GM19452 (cell line): ENCODE measurements around the gene GABBR2.
"Not testable (repeated sequence)": the region's sequence is repeated elsewhere in the genome, so short reads cannot be mapped to it uniquely, and the experiment has no call there.

Experiments
- ATAC-seq: cut with Tn5 transposase; IDR thresholded peaks from one replicate; pipeline ENCODE4 v1.9.1; 2021; ENCODE audit not compliant: unreplicated experiment

Gene GABBR2

DNA sequence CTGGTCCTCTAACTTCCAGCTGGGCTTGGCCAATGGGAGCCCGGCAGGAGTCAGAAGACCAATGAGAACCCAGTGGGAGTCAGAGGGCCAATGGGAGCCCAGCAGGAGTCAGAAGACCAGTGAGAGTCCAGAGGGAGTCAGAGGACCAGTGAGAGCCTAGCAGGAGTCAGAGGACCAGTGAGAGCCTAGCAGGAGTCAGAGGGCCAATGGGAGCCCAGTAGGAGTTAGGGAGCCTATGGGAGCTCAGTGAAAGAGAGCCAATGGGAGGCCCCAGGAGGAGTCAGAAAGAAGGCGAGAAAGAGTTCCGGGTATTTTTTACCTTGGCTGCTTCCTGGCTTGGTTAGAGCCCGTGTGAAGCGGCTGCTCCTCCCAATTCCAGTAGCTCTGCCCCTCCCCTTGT, 191.0 kb downstream of the GABBR2 start:
- no peak for ATAC-seq

DNA sequence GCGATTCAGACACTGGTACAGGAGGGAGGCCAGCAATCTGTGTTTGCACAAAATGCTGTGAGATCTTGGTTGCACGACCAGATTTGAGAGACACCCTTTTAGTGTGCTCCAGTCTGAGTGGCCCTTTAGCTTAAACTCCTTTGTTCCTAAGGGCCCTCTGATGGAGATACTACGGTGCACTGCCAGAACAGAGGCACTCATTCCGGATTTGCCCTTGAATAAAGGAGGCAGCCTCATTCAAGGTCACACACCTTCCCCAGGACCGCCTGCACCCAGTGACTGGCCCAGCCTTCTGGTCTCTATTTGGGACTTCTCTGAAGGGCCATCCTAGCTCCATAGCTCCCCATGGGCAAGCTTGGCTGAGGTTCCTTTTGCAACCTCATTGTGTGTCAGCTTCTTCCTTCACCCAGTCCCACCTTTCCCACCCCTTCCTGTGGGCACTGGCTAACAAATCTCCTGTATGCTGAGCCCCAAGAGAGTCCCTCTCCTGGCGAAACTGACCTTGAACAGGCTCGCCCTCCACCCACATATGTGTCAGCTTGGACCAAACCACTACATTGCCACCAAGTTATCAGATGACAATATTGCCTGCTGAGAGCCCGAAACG, 191.7 kb downstream of the GABBR2 start:
- ATAC-seq = no peak

DNA sequence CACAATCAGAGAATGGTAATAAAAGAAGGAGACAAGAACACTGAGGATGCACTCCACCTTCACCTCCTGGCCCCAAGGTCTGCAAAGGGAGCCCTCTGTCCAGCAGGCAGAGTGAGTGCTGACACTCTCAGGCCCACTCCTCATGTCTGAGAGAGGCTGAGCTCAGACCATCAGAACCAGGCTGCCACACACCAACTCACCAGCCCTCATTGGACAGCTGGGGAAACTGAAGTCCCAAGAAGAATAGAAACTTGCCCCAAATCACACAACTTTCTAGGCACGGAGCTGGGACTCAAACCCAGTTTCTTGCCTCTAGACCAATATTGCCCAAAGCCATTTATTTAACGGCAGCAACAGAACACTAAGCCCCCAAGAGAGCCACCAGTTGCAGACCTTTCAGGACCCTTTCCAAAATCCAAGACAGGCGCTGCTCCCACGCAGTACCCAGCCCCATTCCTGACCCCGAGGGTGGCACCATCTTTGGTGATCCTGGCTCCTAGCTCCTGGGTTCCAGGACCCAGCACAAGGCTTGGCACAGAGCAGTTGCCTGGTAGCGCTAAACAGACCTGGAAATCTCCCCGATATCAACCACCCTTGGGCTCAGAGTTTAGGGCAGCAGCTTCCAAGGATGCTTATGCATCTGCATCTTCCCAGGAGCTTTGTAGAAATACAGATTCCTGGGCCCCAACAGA, 192.4 kb downstream of the GABBR2 start:
- no peak for ATAC-seq

DNA sequence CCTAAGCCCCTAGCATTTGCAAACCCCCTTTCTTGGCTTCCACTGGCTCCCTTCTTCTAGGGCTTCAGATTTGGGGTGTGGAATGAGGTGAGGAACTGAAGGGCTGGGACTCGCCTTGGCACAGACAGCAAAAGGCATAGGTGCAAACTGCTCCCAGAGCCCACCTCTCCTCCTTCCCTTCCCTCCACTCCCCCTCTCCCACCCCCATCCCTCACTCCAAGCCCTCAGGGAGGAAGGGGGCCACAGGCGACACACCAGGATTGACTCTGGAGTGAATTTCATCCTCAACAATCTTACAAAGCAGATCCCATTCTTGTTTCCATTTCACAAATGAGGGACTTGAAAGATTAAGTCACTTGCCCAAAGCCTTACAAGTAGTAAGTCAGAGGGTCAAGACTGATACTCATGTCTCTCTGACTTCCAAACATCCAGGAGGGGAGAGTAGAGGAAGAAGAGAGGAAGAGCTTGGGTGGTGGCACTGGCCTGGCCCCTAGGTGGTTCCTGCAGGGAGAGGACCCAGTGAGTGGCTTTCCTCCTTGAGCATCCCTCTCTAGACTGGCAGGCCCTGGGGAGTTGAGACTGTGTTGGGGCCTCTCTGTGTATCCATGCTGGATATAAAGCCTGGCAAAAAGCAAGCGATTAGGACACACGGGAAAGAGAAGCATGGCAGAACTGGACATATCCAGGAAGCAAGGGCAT, 193.1 kb downstream of the GABBR2 start:
- no peak for ATAC-seq

DNA sequence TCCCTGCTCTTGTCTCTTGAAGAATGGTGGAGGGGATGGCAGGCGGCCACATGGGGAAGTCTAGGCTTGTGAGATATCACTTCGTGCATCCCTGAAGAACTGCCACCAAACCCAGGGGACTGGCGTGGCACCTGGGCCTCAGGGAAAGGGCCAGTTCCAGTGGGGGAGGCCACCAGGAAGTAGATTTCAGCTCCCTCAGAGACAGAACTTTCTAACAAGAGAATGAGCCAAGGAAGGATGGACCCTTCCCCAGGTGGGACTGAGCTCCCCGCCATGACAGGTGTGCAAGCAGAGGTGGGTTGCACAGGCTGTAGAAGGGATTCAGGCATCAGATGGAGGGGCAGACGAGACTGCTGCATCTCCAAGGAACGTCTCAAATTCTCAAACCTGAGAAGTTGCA, 193.9 kb downstream of the GABBR2 start:
- no peak for ATAC-seq

DNA sequence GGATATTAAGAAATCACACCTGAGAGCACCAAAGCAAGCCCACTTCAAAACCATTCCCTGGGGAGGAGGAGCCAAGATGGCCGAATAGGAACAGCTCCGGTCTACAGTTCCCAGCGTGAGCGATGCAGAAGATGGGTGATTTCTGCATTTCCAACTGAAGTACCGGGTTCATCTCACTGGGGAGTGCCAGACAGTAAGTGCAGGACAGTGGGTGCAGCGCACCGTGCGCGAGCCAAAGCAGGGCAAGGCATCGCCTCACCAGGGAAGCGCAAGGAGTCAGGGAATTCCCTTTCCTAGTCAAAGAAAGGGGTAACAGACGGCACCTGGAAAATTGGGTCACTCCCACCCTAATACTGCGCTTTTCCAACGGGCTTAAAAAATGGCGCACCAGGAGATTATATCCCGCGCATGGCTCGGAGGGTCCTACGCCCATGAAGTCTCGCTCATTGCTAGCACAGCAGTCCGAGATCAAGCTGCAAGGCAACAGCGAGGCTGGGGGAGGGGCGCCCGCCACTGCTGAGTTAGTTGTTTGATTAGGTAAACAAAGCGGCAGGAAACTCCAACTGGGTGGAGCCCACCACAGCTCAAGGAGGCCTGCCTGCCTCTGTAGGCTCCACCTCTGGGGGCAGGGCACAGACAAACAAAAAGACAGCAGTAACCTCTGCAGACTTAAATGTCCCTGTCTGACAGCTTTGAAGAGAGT, 200.4 kb downstream of the GABBR2 start:
- not testable (repeated sequence) for ATAC-seq

DNA sequence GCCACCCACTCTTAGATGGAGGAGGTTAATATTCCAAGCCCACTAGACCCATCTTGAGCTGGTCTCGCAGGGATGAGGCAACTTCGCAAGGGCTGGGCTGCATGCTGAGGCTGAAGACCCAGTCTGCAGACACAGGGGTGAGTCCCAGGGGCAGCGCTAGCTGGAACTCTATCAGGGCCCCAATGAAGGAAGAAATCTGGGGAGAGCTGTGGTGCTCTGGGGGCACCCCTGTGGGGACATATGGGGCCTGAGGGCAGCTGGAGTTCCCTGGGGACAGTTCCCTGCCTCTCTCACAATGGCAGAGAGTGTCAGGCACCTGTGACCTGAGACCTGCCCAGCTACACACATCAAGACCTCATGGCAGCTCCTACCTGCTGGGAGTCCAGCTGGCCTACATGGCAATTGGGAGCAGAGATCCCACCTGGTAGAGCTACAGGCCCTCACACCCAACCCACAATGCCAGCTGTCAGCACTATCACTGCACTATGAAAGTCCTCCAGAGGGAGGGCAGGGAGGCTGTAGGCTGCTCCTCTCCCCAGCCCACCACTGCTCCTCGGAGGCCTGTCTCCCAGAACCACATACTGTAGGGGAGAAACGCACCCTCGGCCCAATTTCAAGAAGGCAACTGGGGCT, 202.2 kb downstream of the GABBR2 start:
- ATAC-seq = no peak

DNA sequence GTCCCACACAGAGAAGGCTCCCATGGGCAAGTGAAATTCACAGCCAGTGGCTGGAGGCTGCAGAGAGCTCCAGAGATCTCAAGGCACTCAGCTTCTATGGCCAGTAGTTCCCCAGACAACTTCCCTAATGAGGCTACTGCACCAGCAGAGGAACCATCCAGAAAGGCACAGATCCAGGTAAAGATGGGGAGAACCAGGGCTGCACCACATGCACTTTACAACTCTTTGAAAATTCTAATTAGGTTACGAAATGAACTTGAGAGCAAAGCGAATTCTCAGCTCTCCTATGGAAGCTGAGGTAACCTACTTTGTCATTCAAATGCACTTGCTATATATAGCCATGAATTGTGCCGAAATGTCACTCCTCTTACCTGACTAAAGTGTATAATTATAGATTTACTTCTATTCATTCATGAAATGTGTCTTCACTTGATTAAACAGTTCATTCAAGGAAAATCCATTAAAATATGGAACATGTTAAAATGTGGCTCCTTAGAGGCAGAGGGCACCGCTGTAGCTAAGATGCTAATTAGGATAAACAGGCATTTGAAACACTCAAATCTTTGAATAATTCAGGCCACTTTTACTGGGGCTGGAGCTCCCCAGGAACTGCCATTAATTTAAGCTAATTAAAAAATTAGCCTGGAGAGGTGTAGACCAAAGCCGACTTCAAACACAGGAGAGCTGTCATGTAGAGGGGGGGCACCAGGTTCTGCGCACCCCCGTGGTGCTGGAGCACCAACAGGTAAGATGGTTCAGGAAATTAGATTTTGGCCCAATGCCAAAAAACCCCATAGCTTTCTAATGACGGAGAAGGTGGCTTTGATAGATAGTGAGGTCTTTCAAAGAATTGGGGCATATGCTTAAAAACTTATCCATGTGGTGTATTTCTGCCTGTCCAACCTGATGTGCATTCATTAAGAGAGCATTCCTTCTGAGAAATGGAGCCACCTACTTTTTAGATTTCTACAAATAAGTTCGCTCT, 204.1 kb downstream of the GABBR2 start:
- no peak for ATAC-seq

DNA sequence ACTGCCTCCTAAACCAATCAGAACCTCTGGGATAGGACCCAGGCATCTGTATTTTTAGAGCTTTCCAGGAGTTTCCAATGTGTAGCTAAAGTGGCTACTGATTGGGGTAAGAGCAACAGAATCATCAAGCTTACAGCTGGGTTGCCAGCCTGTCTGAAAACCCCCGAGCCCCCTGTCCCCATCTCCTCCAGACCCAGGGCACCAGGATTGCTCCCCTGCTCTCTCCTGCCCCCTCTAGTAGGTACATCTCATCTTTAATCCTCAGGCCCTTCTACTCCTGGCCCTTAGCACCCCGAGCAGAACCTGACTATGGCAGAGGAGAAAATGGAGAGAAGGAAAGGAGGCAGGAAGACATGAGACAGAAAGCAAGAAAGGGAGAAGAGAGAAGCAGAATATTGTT, 204.9 kb downstream of the GABBR2 start:
- no peak for ATAC-seq

DNA sequence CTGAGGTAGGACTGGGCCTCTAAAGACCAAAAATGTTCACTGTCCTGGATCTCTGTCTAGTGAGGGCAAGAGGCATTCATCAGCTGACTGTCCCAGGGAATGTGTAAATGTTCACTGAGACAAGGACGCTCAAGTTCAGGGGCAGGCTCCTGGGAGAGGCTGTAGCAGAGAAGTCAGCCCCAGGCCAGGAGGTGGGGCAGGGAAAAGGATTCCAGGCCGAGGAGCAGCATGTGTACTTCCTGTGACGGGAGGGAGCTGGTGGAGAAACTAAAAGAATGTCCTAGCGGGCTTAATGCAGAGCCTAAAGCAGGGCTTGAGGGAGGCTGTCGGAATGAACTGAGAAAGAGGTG, 205.8 kb downstream of the GABBR2 start:
- no peak for ATAC-seq

DNA sequence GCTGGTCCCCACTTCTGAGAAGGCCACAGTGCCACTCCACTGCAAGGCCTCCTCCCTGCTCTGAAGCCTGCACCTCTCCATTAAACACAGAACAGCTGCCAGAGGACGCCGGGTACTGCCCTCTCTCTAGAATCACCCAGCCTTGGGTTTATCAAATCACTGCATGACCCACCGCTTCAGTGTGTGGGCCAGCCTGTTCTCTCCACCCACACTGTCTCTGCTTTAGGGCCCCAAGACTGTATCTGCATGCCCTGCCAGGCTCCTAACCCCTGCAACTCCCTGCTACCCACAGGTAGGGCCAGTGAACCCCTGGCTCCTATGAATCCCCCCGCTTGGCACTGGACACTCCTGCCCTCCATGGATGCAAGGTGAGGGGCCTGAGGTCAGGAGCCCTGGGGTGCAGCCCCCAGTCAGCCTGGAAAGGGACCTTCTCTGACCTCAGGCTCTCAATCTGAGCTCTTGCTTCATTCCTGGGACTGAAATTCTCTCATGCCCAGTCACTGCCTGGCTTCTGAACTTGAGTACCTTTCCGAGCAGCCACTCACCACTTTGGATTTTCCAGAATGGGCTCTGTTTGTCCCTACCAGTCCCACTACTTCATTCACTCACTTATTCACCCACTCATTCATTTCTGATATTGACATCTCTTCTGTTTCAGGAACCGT, 206.3 kb downstream of the GABBR2 start:
- ATAC-seq = no peak

DNA sequence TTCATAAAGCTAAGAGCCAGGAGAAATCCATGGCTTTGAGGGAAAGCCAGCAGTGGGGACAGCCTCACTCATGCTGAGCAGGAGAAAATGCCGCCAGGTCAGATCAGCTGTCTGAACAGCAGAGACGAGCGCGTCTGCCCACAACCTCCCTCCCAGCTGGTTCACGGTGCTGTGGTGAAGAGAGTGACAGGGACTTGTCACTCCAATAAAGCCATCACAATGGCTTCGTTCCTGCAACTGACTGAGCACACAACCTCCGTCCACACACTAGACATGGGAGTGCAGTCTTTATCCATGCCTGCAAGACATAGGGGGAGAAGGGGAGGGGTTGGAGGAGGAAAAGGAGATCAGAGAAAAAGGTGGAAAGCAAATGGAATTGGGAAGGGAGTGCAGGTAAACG, 206.9 kb downstream of the GABBR2 start:
- ATAC-seq = no peak

DNA sequence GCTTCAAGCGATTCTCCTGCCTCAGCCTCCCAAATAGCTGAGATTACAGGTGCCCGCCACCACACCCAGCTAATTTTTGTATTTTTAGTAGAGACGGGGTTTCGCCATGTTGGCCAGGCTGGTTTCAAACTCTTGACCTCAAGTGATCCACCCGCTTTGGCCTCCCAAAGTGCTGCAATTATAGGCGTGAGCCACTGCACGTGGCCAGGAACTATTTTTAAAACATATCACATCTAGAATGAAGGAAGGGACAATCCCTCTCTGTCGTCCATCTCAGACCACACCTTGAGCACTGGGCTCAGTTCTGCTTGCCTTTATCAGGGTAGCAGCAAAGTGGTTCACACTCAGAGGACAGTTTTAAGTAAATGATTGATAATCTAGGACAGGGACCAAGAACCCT, 207.5 kb downstream of the GABBR2 start:
- ATAC-seq = not testable (repeated sequence)

DNA sequence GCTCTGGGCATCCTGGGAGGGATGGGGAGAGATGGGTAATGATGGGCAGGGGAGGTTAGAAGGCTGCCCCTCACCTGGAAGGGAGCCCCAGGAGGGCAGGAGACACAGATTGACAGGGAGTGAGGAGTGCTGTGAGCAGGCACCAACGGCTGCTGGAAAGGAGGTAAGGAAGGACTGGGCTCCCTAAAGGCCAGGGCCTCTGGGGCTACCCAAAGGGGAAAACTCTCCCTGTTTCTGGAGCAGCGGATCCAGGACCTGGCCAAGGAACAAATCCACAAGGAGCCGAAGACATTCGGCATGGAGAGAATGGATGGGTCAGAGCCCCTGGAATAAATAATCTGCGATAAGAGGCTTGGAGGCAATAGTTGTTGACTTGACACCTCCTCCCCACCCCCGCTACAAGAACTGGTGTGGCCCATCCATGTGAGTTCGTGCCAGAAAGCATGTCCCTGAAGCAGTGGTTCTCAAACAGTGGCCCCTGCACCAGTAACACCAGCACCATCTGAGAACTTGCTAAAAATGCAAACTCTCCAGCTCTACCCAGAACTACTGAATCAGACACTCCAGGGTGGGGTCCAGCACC, 208.3 kb downstream of the GABBR2 start:
- ATAC-seq = no peak

DNA sequence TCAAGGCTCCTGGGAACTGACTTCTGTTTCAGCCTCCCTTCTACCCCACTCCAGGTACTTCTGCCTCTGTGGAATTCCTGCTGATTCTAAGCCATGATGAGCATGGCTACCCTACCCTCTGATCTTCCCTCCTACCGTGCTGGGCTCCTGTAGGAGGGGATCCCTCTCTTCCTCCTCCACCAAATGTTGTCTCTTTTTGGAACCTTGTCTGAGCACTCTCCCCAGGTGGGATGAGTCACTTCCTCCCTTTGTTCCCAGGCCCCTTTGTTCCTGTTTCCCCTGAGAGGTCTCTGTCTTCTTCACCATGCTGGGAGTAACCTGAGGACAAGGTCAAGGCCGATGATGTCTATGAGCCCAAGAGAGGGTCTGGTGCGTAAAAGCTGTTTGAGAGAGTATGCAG, 213.2 kb downstream of the GABBR2 start:
- no peak for ATAC-seq

DNA sequence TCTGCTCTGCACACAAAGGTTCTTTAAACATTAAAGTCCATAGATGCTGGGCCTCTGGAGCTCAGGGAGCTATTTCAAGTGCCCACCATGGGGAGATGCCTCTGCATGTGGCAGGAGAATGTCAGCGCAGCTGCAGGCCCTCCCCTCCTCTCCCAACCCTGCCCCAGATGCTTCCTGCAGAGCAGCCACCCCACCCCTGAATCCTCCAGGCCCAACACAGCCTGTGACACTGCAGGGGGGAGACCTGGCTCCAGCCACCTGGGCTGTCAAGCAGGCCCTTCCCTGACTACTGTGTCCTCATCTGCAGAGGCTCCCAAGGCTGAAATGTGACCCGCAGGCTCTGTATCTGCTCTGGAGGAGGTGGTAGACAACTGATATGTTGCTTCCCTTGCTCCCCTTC, 213.9 kb downstream of the GABBR2 start:
- ATAC-seq = no peak

DNA sequence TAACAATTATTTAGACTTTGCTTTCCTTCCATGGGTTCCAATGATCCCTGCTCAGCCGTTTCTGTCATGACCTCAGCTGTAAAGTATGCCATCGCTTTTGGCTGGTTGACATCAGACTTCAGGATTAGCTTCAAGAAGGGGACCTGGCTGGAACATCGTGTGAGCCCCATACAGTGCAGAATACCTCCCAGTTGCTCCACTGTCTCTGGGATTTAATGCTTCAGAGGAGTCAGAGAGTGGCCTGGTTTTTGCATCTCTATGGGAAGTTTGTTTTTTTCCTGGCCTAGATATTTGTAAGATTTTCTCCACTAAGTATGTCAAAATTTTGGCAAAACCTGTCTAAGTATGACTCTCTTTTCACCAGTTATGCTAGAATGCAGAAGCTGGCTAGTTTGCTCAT, 216.9 kb downstream of the GABBR2 start:
- no peak for ATAC-seq

DNA sequence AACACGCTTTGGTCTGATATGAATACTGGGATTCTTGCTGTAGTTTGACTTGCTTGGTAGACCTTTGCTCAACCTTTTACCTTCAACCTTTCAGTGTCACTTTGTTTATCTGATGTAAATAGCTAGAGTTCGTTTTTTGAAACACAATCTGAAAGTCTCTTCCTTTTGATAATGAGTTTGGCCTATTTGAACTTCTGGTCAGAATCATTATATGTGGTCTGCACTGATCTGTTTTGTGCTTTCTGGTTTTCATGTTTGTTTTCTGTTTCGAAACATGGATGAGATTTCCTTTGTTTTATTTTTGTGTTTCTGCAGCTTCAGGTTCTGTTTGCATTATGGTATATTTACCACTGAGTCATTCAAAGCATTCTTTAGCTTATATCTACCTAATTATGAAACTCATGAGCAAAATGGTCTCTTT, 217.5 kb downstream of the GABBR2 start:
- ATAC-seq = no peak

DNA sequence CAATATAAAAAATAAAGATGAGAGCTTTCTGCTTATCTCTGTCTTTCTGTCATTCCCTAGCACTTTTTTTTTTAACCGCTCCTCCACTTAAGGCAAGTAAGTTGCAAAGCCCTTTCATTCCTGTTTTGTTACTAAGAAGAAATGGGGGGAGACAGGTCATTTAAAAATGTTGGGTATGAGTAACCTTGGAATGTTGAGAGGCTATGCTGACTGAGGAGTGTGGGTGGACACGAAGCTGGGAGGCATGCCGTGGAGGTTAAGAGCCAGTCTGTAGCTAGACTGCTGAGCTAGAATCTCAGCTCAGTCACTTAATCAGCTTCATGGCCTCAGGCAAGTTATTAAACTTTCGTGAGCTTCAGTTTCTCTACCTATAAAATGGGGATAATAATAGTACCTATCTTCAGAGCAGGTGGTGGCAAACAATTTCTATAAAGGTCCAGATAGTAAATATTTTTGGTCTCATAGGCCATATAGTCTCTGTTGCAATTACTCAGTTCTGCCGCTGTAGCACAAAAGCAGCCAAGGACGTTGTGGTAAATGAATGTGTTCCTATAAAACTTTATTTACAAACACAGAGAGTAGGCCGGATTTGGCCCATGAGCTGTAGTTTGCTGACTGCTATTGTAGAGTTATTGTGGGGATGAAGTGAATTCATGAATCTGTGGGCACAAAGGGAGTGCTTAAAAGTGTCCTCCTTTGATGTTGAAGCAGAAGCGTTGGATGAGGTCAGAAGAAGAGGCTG, 220.0 kb downstream of the GABBR2 start:
- ATAC-seq = no peak
